DMS53 treated with DMSO at 0.1 percent for 48 hours (cell line): ENCODE data around the gene GALNT2.

ENCODE experiments used
- DNase-seq: peaks from one replicate; lab custom pipeline; 2025; ENCODE audit not compliant: unreplicated experiment; lab: John Stamatoyannopoulos, UW

GALNT2 gene

DNA sequence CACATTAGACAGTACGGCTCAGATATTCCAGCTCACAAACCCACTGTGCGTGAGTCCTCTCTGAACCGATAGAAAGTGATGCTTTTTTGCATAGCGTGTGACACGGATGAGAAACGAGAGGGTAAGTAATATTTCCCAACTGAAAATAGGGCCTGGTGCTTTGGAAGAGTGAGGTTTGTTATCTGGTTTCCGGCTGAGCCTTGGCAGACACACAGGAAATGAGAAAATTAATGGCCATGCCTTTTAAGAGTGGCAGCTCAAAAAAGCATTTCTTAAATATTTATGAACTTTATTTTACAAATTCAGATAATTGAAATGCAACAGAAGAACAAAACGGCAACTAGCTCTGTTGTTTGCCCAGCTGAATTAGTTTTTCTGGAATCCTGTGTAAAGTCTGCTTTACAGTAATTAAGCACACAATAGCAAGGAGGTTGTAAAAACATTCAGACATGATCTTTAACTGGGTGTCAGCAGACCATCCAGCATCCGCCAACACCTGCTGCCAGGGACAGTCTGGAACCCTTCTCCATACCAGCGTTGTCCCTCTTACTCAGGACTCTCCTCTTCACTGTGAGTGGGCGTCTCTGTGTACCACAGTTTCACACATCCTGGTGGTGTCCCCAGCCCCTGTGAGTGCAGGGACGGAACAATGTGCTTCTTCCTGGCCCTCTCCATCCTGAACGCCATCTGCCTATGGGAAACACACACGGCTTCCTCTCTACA is 203.7 kb downstream of the GALNT2 start:
- no peak for DNase-seq

GRCh38 chr1:230271300-230272035 is 204.4 kb downstream of the GALNT2 start:
- no peak for DNase-seq

- DNase-seq = no peak
These were observed 205.5 kb downstream of the GALNT2 start for GRCh38 chr1:230272557-230272956.

DNA sequence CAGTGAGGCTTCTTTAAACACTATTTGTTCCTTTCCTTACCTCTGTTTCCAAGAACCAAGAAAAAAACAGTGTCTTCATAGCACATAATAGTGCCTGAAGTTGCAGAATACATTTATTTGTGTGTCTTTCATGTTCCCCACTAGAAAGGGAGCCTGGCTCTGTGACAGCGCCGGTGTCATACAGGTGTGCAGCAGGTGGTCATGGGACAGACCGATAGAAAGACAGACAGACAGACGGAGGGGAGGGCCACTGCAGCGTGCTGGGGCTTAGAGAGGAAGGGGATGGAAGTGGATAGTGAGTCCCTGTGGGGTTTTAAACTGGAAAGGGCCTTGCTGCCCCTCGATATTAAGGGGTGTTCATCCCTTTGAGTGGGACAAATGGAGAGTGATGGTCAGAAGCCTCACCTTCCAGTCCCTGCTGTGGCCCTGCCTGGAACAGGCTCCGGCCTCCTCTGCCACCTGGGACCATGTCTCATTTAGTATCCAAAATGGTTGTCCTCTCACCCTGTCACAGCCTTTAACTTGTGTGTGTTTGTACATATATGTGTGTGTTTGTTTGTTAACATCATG is 206.2 kb downstream of the GALNT2 start:
- DNase-seq = no peak

GRCh38 chr1:230274254-230274653 is 207.2 kb downstream of the GALNT2 start:
- DNase-seq = no peak

DNA sequence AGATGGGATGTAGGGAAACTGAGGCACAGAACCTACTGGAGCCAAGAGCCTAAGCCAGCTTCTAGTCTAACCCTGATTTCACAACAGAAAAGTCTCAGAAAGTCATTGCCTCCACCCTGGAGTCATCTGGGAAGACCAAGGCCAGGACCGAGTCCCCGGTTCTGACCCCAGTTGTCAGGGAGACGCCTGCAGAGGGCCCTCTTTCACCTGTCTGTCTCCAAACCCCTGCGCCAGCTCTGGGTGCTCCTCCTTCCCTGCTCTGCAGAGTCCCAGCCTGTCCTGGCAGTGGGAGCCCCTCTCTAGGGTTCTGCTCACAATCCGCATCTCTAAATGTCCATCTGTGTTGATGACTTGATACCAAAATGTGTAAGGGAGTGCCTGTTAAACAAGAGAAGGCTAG is 209.4 kb downstream of the GALNT2 start:
- DNase-seq = no peak

DNA sequence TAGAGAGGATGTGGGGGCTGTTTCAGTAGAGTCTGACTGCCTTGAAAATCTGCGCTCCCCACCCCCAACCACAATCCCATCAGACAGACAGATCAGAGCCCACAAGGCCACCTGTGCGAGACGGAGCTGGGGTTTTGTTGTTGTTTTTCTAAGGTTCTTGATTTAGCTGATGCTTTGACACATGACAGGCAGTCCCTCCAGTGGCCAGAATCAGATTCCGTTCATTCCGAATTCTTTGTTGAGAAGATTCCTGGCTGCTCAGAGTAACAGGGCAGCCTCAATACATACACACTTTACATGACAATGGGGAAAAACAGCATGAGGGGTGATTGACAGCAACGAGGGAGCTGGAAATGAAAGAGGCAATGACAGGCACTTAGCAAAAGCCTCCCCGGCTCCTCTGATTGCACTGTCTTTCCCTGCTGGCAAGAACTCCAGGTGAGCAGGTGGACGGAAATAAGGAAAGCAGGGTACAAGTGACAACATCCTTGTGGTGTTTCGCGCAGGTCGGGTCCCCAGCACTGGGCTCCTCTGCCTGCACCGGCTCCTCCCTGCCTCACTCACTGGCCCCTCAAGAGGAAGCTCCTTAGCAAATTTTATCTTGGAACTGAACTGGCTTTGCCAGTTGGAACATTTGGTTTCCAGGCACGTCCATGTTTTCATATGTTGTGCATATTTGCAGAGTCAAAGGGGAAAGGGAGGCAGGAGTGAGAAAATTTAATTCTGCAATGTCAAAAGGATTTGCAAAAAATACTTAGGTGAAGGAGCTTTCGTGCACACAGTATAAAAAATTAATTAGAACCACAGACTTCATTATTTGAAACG is 210.4 kb downstream of the GALNT2 start:
- DNase-seq = no peak

DNA sequence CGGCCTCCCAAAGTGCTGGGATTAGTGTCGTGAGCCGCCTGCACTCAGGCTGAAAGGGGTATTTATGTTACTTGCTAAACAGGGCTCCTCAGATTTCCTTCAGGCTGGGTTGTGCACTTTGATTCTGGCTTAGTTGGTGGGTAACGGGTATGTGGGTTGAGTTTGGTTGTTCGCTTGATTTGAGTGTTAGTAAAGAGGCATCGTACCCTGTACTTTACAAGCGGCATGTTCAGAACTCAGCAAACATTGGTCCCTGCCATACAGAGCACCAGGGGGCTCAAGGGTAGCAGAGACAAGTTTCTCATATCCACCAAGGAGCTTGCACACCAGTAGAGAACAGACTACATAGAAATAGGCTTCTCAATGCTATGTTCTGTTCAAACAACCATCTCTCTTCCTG is 211.3 kb downstream of the GALNT2 start:
- DNase-seq = no peak

- DNase-seq = no peak
These were observed 212.0 kb downstream of the GALNT2 start for GRCh38 chr1:230278871-230279582.

DNA sequence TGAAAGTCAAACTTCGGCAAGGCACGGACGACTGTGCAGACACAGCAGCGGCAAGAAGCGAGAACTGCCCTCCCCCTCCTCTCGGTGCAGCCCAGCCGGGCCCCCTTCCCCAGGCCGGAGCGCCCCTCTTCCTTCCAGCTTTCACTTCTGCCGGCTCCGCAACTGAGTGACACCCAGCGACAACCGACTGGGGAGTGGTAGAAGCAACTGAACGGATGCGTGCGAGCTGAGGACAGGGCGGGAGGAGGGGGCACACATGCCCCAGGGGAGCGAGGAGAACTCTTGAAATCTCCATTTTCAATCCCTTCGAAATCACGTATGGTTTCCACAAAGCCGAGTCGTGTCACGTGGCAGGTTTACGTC is 212.5 kb downstream of the GALNT2 start:
- DNase-seq = no peak

DNA sequence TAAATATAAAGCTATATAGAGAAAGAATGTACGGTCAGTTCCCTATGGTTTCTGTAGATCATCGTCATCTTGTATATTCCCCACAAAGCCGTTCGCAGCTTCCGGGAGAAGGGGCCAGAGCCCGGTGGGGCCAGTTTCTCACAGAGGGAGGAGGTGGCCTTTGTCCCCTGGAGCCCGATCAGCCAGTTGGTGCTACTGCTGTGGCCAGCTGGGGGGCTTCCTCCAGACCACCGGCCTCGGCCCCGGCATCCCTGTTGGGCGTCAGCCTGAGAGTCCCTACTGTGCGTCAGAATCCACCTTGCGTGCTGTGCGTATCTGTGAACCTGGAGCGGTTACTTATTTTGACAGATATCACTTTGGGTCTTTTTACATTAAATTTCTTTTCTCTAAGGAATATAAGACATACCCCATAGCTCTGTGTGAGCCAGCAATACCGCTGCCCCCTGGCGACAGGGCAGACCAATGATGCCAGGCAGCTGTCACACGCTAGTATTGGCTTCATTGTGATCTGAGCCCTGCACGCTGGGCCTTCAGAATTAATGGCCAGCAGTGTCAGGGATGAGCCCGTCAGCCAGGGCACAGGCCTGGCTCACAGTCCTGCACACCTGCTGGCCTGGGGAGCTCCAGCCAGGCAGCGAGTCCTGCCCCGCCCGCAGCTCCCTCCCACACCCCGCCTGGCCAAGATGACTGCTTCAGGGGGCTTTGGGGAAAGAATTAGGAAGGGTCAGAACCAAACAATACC is 213.2 kb downstream of the GALNT2 start:
- DNase-seq = no peak

- no peak for DNase-seq
These were observed 213.9 kb downstream of the GALNT2 start for GRCh38 chr1:230280906-230281413.

DNA sequence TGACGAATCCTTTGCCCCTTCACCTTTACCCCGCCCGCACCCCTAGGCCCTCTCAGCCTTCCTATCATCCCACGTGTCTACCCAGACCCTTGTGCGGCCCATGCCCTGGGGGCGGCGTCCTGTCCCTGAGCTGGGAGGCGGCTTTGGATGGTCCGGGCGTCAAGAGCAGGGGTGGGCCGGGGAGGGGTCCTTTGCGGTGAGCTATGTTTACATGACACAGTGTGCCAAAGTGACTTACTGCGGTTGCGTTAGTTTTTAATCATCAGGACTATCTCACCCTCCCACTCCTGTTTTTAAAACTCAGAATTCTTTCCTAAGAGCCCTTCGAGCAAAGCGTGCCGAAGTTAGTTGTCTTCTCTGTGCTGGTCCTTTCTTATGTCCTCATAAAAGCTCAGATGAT is 214.5 kb downstream of the GALNT2 start:
- DNase-seq = no peak

DNA sequence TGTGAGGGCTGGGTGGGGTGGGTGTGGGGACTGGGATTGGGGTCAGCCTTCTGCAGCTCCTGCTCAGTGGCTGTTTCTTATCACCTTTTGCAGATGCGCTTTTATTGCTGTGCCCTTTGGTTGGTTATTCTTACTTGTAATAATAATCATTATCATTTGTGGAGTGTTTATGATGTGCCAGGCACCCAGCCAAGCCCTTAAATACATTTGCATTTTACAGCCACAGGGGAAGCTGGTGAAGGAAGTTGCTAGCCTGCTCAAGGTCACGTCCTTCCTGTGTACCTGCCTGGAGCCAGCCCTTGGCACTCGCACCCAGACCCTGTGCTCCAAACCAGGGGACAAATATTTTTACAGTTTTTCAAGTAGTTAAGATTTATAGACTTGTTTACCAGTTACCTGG is 215.1 kb downstream of the GALNT2 start:
- DNase-seq = no peak

- no peak for DNase-seq
These were observed 216.6 kb downstream of the GALNT2 start for GRCh38 chr1:230283678-230284077.

DNA sequence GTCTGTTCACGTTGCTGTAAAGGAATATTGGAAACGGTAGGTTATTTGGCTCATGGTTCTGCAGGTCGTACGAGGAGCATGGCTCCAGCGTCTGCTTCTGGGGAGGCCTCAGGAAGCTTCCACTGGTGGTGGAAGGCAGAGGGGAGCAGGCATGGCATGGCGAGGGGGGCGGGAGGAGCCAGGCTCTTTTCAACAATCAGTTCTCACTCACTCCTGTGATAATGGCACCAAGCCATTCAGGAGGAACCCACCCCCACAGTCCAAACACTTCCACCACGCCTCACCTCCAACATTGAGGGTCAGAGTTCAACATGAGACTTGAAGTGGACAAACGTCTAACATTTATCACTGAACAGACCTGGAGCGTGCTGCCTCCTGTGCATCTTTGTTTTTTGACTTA is 217.9 kb downstream of the GALNT2 start:
- no peak for DNase-seq

DNA sequence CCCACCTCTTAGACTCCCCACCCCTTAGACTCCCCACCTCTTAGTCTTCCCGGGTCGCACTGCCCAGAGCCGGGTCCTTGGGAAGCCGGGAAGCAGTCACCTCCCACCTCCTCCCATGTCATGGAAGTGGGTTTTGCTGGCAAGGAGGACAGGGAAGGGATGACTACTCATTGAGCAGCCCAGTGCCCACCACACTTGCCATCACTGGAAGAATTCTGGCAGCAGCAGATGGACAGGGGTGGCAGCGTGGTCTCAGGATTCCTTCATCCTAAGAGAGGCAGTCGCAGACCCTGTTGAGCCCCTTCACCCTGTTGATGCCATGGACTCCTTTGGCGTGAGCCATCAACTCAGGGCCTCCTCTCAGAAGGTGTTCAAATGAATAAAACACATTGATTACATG is 218.3 kb downstream of the GALNT2 start:
- DNase-seq = no peak

DNA sequence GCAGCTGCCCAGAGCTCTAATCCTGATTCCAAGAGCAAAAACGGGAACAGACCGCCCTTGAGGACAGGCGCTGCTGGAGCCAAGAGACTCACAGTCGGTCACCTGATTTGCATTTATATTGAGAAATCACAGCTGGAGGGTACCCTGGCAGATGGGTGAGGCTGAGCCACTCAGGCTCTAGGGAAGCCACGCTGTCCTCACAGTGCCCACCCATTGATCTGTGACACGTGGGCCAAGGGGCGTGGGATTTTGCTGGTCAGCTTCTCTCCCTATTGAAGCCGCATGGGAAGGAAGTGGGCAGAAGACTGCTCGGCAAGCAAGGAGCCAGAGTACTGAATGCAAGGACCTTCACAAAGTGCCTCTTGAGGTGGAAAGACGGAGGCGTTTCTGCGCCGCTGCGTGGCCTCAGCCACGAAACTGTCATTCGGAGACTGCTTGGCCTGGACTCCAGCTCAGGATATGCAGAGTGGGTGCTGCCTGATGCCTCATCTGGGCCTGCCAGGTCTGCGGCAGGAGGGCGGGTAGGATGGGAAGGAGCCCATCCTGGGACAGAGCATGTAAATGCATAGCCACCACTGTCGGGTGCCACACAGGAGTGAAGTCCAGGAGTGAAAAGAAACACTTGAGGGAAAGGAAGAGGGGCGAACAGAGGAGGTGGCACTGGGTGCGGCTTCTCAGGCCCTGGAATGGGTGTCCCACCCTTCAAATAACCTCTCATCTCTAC is 219.3 kb downstream of the GALNT2 start:
- DNase-seq = no peak

- no peak for DNase-seq
These were observed 219.8 kb downstream of the GALNT2 start for GRCh38 chr1:230286890-230287269.
